ENCODE data around the gene MRPL38. TPM values are rescaled to one million over a fixed set of nuclear protein-coding genes. Genes with fewer than 3 reads are reported as not detected.

Gene MRPL38
- total and polyA plus RNA-seq, 2 of the 8 experiments (the other 6 are each of a cell fraction or from before 2014, with no cell fraction given): 78.4 to 125 TPM

- Histone ChIP-seq H2BK15ac (ENCODE audit: low read length) (no peak within 1 kb of the TSS), H3K4me1 (replicated peaks in 1 of 4; ENCODE audit: control insufficient read depth in 3 of 4, insufficient read depth in 4 of 4, low read length in 3 of 4) (peaks cover 0 to 3% (median 2%) of the 10 kb centered on the region in 4 experiments; a peak in 3 of 7 replicates), H3K18ac (ENCODE audit: extremely low read depth, low read length) (peak within 1 kb of the TSS; percentile 90), H4K8ac (ENCODE audit: extremely low read depth, insufficient read depth, low read length) (peak within 1 kb of the TSS; percentile 88), H3K9me3 (ENCODE audit: insufficient read depth in 2 of 2, low read depth in 1 of 2, low read length in 1 of 2) (no peaks in the 10 kb centered on the region), H2BK5ac (ENCODE audit: low read depth, low read length) (peak within 1 kb of the TSS; percentile 75; the same call in 1 of the 2 replicates), H2BK120ac (replicated peaks; ENCODE audit: low read depth, low read length) (no peak within 1 kb of the TSS), H3K79me2 (ENCODE audit: control insufficient read depth in 1 of 2, insufficient read depth in 2 of 2, low read length in 2 of 2) (no peaks in the 10 kb centered on the region), H4K5ac (ENCODE audit: insufficient read length, low read depth, low read length) (peak within 1 kb of the TSS; percentile 94), H3K14ac (ENCODE audit: insufficient read length) (no peak within 1 kb of the TSS), H3K27ac (ENCODE audit: low read depth, low read length) (peak within 1 kb of the TSS; percentile 61), H3K79me1 (ENCODE audit: low read depth, low read length) (no peaks in the 10 kb centered on the region), H4K20me1 (replicated peaks in 1 of 2; ENCODE audit: control insufficient read depth in 1 of 2, insufficient read depth in 2 of 2, low read length in 2 of 2) (no peaks in the 10 kb centered on the region), H3K4me2 (ENCODE audit: insufficient read depth in 1 of 2, low read depth in 2 of 2, low read length in 2 of 2) (peak within 1 kb of the TSS; percentile 73), H2AFZ (ENCODE audit: low read length) (peak within 1 kb of the TSS; percentile 24; the same call in 1 of the 2 replicates), H2AK5ac (ENCODE audit: low read depth, low read length) (no peak within 1 kb of the TSS), H3K27me3 (replicated peaks in 1 of 4; ENCODE audit: control insufficient read depth in 3 of 4, extremely low read depth in 1 of 4, insufficient read depth in 3 of 4, low read length in 3 of 4) (no peaks in the 10 kb centered on the region), H3K56ac (replicated peaks; ENCODE audit: insufficient read length, low read depth, low read length) (peak within 1 kb of the TSS; percentile 69), H3K9ac (replicated peaks in 1 of 4; ENCODE audit: extremely low read depth in 1 of 4, low read depth in 3 of 4, low read length in 3 of 4) (peak within 1 kb of the TSS; percentile 72 to 93 (median 82)), H2BK12ac (ENCODE audit: low read depth, low read length) (no peak within 1 kb of the TSS), H2BK20ac (ENCODE audit: low read length) (no peak within 1 kb of the TSS), H3K23ac (ENCODE audit: insufficient read length) (no peak within 1 kb of the TSS), H3K36me3 (ENCODE audit: control insufficient read depth in 2 of 4, insufficient read depth in 4 of 4, low read length in 3 of 4) (peaks cover 0 to 6% (median under 1%) of the 10 kb centered on the region in 4 experiments; a peak in 2 of 8 replicates), H4K91ac (replicated peaks; ENCODE audit: insufficient read length, low read length) (peak within 1 kb of the TSS; percentile 54), H3K4me3 (ENCODE audit: extremely low read depth in 1 of 4, insufficient read depth in 2 of 4, low read depth in 3 of 4, low read length in 4 of 4) (peak within 1 kb of the TSS; percentile 55 to 83 (median 78)), H3K23me2 (ENCODE audit: low read depth, low read length) (peaks cover 4% of the 10 kb centered on the region; the same call in 1 of the 2 replicates), H3K4ac (replicated peaks; ENCODE audit: insufficient read length, low read depth, low read length) (peak within 1 kb of the TSS; percentile 69)
- POLR2A ChIA-PET (ENCODE audit: partially characterized antibody): interaction anchor here (0.5 to 2.7 kb wide), 20 partner anchors 9 to 194 kb away, joined by 3 to 8 read pairs (median 4); partner anchors contain the start of genes ACOX1, TEN1 and TRIM65
- DNase-seq (ENCODE audit: low read depth in 1 of 2, low spot score in 2 of 2): peak; percentile 88 to 95
- CTCF ChIA-PET (ENCODE audit: partially characterized antibody): interaction anchor here (0.6 to 1.3 kb wide), 5 partner anchors 13 to 444 kb away, joined by 3 to 4 read pairs (median 3); partner anchors contain the start of gene SPHK1
- 6% methylated on average over 34 of the region's 63 CpGs; no CpG with 5 or more reads in 1 of the 2 experiments for WGBS, 2 experiments (ENCODE audit: extremely low coverage in 1 of 2, insufficient coverage in 1 of 2, insufficient read length in 1 of 2, insufficient replicate concordance in 2 of 2, low coverage in 1 of 2, low lambda C conversion rate in 2 of 2, missing lambda C conversion rate in 1 of 2)
- FAIRE-seq: no peak
- TF ChIP-seq ASH2L (IDR thresholded peaks at IDR 0.05; ENCODE audit: low read length) (peak; percentile 47), TAF7 (optimal IDR thresholded peaks at IDR 0.05; ENCODE audit: borderline replicate concordance, low read depth, low read length) (peak; percentile 83), JUND (IDR thresholded peaks at IDR 0.05; ENCODE audit: low read length) (peak; percentile 20; the same call in 1 of the 2 replicates), SIRT6 (IDR thresholded peaks at IDR 0.05; ENCODE audit: low read length) (no peak), RFX5 (IDR thresholded peaks at IDR 0.05; ENCODE audit: borderline replicate concordance, low read depth, low read length) (no peak), SAP30 (IDR thresholded peaks at IDR 0.05; ENCODE audit: insufficient read depth, insufficient replicate concordance, low read length) (peak; percentile 84), BRCA1 (IDR thresholded peaks at IDR 0.05; ENCODE audit: low read depth, low read length) (no peak), KDM1A (IDR thresholded peaks at IDR 0.05; ENCODE audit: borderline replicate concordance, low read length) (no peak), CEBPB (IDR thresholded peaks at IDR 0.05; ENCODE audit: low read depth, low read length) (no peak), PHF8 (conservative IDR thresholded peaks at IDR 0.05; ENCODE audit: low read depth, low read length) (peak; percentile 98), HDAC6 (IDR thresholded peaks at IDR 0.05; ENCODE audit: low read depth, low read length) (no peak), YY1 (IDR thresholded peaks at IDR 0.05; ENCODE audit: low read depth, low read length) (peak; percentile 82)
Measured at GRCh38 chr17:75940727-75941441, 36.2 kb upstream of the MRPL38 start, which contains the start of gene FBF1. Gene FBF1 (minus strand): TSS chr17:75941042. CDS start chr17:75938149, 2,893 bp downstream.
